GM21381 (cell line): ENCODE results near the gene UGT1A7.

Experiments
- ATAC-seq: cut with Tn5 transposase; IDR thresholded peaks from one replicate; pipeline ENCODE4 v1.9.1; 2021; ENCODE audit warnings: mild to moderate bottlenecking, moderate library complexity; ENCODE audit not compliant: unreplicated experiment

The UGT1A7 gene

DNA sequence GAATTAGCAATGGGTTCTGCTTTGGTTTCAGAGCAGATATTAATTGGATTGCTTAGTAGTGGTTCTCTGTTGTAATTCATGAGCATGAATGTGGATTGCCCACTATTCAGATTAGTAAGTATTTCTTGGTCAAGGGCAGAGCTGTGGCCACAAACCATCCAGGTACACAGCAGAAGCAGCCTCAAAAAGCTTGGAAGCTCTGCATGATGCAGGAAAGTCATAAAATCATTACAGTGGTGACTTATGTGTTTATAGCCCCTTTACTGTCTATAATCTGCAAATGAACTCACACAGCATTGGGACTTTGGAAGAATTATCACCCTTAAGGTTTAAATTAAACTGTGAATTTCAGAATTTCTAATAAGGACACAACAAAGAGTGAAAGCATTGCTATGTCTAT is 76.4 kb downstream of the UGT1A7 start:
- no peak for ATAC-seq

DNA sequence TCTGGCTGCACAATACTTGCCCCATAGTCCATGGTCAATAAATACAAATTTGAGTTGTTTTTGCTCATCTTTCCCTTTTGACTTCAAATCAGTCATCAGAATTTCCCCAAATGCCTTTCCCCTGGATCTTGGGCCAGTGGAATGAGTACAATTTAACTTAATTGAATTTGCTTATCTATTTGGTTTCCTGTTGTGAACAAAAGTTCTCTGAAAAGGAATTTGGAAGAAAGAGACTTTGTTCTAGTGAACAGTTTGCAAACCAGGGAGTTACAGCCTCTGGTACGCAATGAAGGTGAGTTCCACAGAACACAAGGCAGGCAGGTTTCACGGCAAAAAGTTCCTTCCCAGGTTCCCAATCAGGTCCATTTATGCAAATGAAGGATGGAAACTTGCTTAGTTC is 77.1 kb downstream of the UGT1A7 start:
- no peak for ATAC-seq

DNA sequence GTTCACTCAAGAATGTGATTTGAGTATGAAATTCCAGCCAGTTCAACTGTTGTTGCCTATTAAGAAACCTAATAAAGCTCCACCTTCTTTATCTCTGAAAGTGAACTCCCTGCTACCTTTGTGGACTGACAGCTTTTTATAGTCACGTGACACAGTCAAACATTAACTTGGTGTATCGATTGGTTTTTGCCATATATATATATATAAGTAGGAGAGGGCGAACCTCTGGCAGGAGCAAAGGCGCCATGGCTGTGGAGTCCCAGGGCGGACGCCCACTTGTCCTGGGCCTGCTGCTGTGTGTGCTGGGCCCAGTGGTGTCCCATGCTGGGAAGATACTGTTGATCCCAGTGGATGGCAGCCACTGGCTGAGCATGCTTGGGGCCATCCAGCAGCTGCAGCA is 78.3 kb downstream of the UGT1A7 start, which contains the start of gene UGT1A1:
UGT1A1 (plus strand) TSS at position 228 of the 400 bp plus-strand sequence; CDS start at position 246, 18 bp downstream.
- ATAC-seq, result no peak

DNA sequence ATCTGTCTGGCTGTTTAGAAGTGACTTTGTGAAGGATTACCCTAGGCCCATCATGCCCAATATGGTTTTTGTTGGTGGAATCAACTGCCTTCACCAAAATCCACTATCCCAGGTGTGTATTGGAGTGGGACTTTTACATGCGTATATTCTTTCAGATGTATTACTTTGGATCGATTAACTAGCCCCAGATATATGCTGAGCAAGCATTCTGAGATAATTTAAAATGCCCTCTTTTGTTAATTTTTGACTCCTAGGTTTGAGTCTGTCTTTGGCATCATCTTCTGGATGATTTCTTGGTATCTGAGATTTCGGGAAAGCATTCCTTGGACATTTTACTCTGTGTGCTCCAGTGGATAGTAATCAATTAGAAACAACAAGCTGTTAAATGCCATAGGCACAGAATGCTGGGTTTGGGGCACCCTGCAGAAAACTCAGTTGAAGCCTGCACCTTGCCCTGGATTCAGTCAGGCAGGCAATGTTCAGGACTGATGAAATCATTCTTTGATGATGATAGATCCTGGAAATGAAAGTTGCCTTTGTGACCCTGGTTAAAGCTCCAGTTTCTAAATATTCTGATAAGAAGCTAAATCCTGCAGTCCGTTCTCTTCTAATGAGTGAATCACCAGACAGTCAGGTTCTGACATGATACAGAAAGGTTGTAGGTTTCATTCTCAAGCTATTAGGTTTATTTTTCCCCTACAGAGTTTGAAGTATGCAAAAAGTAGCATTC is 79.5 kb downstream of the UGT1A7 start:
- ATAC-seq, result no peak

DNA sequence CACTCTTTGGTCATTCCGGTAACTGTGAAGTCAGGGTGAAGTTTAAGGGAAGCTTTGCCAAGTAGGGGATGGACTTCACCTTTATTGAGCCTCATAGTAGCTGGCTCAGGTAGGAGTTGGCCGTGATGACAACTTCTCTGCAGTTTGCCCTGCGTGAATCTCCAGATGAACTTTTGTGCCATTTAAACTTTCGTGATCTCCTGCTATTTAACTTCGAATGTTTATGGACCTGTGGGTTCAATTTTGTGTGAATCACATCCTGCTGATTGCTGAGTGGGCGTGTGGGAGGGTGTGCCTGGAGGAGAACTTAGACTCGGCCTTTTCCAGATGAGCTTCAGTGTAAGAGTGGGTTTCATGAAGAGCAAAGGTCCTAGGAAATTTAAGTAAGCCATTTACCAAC is 82.6 kb downstream of the UGT1A7 start:
- ATAC-seq, result no peak

DNA sequence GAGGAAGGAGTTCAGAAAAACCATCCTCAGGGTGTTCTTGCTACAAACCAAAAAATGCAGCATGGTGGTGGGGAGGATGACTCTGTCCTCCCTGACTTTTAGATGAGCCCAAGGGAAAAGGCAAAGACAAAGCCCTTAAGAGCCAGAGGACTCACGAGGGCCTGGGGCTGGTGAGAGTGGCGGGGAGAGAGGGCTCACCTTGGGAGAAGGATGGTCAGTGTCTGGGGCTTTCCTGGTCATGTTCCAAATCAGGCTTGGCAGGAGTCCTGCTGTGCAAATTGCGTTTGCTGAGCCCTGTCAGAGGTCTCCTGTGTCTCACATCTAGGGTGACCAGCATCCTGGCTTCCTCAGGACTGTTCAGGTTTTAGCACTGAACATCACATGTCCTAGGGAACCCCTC is 83.1 kb downstream of the UGT1A7 start:
- ATAC-seq, result no peak

DNA sequence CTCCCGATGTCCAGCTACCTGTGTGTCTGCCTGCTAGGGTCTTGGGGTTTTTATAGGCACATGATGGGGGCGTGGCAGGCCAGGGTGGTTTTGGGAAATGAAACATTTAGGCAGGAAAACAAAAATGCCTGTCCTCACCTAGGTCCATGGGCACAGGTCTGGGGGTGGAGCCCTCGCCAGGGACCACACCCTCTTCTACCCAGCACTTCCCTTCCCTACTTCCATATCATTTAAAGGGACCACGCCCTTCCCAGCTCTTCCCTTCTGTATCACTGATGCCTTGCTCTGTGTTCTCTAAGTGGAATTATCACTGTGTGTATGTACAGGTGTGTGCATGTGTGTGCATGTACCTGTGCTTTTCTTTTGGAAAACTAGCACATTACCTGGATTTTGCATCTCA is 84.7 kb downstream of the UGT1A7 start:
- no peak for ATAC-seq

DNA sequence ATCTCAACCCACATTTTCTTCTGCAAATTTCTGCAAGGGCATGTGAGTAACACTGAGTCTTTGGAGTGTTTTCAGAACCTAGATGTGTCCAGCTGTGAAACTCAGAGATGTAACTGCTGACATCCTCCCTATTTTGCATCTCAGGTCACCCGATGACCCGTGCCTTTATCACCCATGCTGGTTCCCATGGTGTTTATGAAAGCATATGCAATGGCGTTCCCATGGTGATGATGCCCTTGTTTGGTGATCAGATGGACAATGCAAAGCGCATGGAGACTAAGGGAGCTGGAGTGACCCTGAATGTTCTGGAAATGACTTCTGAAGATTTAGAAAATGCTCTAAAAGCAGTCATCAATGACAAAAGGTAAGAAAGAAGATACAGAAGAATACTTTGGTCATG is 86.4 kb downstream of the UGT1A7 start:
- no peak for ATAC-seq

DNA sequence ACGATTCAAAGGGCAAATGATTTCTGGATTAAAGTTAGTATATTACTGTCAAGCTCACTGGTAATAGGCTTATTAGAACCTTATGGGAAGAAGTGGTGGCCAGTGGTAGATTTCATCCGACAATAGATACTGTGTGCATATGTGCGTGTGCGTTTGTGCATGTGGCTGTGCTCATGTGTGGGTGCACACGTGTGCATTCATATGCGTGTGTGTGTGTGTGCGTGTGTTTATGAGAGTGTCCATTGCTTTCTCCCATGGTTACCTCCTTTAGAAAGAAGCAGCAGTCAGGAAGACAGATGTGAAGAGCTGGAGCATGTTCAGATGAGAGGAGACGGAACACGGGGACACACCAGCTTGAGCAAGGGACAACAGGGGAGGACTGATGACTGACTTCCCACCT is 87.6 kb downstream of the UGT1A7 start:
- ATAC-seq, result no peak

DNA sequence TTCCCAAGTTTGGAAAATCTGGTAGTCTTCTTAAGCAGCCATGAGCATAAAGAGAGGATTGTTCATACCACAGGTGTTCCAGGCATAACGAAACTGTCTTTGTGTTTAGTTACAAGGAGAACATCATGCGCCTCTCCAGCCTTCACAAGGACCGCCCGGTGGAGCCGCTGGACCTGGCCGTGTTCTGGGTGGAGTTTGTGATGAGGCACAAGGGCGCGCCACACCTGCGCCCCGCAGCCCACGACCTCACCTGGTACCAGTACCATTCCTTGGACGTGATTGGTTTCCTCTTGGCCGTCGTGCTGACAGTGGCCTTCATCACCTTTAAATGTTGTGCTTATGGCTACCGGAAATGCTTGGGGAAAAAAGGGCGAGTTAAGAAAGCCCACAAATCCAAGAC is 90.5 kb downstream of the UGT1A7 start:
- no peak for ATAC-seq

DNA sequence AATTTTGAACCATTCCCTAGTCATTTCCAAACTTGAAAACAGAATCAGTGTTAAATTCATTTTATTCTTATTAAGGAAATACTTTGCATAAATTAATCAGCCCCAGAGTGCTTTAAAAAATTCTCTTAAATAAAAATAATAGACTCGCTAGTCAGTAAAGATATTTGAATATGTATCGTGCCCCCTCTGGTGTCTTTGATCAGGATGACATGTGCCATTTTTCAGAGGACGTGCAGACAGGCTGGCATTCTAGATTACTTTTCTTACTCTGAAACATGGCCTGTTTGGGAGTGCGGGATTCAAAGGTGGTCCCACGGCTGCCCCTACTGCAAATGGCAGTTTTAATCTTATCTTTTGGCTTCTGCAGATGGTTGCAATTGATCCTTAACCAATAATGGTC is 90.9 kb downstream of the UGT1A7 start:
- no peak for ATAC-seq

DNA sequence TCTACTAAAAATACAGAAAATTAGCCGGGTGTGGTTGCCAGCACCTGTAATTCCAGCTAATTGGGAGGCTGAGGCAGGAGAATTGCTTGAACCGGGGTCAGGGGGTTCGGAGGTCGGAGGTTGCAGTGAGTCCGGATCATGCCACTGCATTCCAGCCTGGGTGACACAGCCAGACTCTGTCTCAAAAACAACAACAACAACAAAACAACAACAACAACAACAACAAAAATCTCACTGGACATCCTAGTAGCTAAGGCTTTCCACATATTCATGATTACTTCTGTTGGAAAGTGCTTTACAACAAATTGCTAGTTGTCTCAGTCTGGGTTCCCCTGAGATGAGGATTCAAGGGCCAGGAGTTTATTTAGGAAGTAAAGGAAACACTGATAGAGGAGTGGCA is 92.2 kb downstream of the UGT1A7 start:
- no peak for ATAC-seq

DNA sequence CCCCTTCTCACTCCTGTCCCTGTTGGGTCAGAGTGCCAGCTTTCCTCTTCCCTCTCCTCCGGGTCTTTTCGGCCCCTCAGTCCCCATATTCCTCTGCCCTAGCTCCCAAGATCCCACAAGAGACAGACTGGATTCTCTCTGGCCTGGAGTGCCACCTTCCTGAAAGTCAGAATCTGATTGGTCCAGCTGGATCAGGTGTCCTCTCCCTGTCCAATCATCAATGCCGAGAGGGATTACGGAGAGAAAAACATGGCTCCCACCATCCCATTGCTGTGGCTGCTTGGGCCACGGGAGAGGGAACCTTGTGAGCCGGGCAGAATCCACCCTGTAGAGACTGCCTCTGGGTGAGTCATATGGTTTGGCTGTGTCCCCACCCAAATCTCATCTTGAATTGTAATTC is 93.7 kb downstream of the UGT1A7 start:
- ATAC-seq, result no peak

DNA sequence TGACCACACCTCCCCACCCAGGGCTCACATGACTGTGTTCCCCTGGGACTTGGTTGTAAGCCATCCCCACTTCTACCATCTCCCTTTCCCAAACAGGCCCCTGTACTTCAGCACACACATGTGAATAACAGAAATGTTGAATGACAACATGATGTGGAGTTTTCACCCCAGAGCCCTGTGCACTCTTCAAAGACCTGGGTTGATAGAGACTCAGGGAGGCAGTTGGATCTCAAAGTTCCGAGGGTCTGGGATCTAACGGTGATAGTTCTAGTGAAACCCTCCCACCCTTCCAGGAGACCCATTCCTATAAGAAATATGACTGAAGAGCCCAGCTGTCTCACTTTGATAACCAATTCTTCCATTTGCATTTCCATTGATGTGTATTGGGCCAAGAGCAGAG is 96.3 kb downstream of the UGT1A7 start, which contains the start of gene MROH2A:
MROH2A (plus strand) TSS at position 301 of the 400 bp plus-strand sequence. CDS start 1,029 bp downstream, outside the sequence.
- ATAC-seq, result no peak

DNA sequence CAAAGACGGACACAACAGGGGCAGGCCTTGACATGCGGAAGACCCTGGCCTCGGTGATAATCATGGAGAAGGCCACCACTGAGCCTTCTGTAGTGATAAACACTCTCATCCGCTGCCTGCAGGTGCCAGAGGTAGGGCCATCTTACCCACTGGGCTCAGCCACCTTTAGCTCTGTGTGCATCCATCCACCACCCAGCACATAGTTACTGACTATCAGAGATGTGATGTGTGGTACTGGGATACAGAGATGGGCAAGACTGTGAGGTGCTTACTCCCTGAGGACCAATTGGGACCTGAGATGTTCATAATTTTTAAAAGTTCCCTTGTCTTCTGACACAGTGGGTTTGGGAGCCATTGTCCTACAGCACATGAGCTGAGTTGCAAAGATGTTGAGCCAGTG is 98.0 kb downstream of the UGT1A7 start:
- ATAC-seq, result no peak

DNA sequence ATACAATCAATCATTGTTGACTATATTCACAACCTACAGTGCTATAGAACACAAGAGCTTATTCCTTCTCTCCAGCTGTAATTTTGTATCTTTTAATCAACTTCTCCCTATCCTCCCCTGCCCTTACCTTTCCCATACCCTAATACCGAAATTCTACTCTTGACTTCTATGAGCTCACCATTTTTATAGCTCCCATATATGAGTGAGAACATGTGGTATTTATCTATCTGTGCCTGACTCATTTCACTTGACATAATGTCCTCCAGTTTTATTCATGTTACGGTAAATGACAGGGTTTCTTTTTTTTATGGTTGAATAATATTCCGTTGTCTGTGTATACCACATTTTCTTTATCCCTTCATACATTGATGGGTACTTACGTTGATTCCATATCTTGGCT is 99.1 kb downstream of the UGT1A7 start:
- no peak for ATAC-seq

DNA sequence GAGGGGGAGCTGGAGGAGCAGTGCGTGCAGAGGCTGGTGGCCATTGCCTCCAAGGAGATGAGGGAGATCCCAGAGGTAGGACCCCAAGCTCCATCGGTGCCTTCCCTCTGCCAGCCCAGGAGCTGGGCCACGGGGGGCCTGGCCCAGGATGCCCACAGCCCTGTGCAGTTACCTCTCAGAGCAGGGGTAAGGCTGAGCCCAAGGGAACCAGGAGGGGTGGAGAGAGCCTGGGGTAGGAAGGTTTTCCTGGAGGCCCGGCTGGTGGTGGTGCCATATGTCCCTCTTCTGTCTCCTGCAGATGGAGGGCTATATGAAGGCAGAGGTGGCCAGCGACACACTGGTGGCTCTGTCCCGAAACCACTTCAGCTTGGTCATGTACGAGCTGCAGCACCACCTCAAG is 107.9 kb downstream of the UGT1A7 start:
- ATAC-seq, result no peak

DNA sequence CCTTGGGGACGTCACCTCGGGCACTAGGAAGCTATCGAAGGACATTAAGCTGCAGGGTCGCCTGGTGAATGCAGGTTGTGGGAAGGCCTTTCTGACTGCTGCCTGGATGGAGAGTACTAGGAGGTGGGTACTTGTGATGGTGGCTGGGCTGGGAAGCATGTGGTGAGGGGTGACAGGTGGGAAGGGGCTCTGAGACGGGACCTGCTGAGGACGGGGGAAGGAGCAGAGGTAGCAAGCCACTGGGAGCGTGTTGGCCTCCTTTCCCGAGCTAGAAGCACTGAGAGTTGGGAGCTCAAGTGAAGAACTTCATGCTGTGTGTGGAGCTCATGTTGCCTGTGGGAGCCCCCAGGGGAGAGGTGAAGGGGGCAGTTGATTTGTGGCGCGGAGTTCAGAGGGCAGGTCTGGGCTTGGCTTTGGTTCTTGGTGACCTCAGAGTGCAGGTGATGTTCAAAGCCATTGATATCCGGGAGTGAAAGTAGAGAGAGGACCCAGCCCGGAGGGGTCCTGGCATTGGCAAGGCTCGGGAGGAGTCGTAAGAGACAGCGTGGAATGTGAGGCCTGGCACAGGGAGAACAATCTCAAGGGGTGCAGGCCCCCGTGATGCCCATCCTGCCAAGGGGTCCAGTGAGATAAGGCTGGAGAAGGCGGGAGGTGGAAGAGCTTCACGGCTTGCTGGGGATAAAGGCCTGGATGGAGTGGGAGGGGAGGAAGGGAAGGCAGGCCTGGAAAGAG is 109.6 kb downstream of the UGT1A7 start:
- no peak for ATAC-seq

DNA sequence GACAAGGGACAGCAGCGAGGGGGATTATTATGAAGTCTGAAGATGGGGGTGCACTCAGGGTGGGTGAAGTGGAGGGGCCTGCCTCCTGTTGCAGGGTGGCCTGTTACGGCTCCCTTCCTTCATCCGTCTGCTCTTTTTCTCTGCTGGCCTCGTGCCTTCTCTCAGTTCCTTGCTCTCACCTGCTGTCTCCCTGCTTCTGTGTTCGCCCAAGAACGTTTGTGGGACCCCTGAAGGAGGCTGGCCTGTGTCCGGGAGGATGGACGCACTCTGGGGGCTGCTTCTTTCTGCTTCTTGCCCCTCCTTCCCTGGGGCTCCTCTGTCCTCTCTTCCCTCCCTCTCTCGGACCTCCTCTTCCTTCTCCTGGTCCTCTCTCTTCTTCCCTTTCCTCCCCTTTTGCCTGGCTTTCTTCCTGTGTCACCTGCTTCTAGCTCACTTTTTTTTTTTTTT is 110.2 kb downstream of the UGT1A7 start:
- ATAC-seq, result no peak

DNA sequence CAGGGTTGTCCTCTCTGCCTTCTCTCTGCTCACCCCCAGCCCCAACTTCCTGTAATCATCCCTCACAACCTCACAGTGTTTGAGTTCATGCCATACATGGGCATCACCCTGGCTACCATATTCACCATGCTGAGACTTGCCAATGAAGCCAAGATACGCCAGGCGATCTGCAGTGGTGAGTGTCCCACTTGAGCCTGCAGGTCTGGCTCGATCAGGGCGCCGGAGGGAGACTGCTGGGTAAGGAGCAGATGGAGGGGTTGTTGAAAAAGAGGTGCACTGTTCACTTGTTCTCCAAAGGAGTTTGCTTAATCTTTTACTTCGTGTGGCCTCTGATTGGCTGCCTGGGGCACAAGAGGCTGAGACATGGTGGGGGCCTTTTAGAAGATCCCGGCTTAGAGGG is 111.0 kb downstream of the UGT1A7 start:
- no peak for ATAC-seq

DNA sequence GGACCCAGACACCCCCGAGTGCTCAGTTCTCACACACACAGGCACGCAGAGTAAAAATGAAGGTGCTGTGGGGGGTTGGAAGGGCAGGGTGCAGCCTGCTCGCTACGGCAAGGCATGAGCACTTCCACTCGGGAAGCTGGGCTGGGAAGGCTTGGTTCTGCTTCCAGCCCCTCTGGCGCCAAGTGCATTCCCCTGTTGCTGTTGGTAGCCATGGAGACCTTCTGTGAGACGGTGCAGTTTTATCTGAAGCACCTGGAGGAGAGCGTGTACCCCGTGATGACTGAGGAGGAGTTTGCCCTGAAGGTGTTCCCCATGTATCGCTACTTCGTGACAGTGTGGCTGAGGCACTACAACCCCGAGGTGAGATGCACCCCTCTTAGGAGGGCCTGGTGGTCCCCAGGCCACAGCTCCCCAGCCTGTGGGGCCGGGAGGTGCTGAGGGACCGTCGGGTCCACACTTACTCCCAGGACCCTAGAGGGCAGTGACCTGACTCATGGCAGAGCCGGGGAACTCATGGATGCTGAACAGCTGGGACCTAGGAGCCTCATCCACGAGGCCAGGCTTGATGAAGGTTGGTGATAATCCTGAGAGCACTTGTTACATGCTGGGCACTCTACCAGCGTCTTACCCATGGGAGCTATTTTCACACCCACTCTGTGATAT is 111.9 kb downstream of the UGT1A7 start:
- ATAC-seq, result no peak

DNA sequence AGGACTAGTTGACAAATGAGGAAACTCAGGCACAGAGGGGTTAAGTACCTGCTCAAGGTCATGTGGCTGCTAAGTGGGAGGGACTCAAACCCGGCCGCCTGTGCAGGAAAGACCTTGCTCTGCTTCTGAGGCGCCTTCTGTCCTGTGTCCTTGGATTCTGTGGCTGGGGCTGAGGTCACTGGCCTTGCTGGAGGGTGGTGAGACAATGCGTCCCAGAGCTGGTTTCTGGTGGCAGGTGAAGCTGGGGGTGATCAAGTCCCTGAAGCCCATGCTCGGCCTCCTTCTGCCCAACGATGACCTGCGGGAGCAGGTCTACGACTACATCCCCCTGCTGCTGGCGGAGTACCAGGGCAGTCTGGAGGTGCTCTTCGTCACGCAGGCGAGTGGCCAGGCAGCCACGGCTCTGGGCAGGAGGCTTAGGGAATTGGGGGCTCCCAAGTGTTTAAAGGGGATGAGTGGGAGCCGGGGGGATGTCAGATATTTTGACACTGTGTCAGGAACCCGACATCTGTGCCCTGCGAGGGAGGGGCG is 112.5 kb downstream of the UGT1A7 start:
- no peak for ATAC-seq
